ENCODE results near the gene TDRD15. TPM values are rescaled to one million over a fixed set of nuclear protein-coding genes. Genes with fewer than 3 reads are reported as not detected.

TDRD15 gene
- total RNA-seq, 2 donors from 2014 or later: 1.9 TPM; not detected in 1

DNA sequence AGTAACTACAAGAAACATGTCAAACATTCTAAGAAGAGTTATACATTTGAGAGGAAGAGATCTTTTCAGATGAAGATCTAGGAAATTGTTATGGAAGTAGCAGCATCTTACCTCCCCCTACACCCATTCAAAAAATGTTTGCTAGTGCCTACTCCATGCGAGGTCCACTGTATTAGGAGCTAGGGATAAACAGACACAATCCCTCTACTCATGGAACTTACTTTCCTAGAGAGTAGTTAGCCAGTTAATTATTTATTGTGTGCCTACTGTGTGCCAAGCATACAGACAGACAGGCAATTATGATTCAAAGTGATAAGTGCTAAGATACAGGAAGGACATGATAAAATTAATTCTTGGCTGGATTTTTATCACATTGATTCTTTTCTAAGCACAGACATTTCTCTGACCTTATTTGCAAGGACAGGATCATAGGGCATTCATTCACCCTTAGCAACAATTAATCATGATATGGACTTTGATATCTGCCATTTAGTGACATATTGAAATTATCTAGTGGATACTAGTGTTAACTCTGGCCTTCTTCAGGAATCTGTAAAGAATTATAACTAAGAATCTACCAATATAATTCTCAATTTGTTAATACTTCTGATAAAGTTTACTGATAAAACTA, 19.6 kb upstream of the TDRD15 start:
- Histone ChIP-seq H3K4me1 (replicated peaks) (no peaks in the 10 kb centered on the region), H3K4me3 (no peak overlapping the region), H3K36me3 (no peaks in the 10 kb centered on the region), H3K27ac (no peak overlapping the region), H3K27me3 (replicated peaks; ENCODE audit: insufficient read depth) (no peaks in the 10 kb centered on the region), H3K9me3 (no peaks in the 10 kb centered on the region)
- 63% methylated on average over 1 of the region's 1 CpG for WGBS
- TF ChIP-seq POLR2A (IDR thresholded peaks at IDR 0.05): no peak
- no peak for TF ChIP-seq POLR2AphosphoS5 (IDR thresholded peaks at IDR 0.05)
- TF ChIP-seq, protein P1, sequence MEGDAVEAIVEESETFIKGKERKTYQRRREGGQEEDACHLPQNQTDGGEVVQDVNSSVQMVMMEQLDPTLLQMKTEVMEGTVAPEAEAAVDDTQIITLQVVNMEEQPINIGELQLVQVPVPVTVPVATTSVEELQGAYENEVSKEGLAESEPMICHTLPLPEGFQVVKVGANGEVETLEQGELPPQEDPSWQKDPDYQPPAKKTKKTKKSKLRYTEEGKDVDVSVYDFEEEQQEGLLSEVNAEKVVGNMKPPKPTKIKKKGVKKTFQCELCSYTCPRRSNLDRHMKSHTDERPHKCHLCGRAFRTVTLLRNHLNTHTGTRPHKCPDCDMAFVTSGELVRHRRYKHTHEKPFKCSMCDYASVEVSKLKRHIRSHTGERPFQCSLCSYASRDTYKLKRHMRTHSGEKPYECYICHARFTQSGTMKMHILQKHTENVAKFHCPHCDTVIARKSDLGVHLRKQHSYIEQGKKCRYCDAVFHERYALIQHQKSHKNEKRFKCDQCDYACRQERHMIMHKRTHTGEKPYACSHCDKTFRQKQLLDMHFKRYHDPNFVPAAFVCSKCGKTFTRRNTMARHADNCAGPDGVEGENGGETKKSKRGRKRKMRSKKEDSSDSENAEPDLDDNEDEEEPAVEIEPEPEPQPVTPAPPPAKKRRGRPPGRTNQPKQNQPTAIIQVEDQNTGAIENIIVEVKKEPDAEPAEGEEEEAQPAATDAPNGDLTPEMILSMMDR (IDR thresholded peaks at IDR 0.05): no peak
- no peak for DNase-seq (ENCODE audit: low spot score)
- intact Hi-C loops (cut with DNase I): no loop called here

DNA sequence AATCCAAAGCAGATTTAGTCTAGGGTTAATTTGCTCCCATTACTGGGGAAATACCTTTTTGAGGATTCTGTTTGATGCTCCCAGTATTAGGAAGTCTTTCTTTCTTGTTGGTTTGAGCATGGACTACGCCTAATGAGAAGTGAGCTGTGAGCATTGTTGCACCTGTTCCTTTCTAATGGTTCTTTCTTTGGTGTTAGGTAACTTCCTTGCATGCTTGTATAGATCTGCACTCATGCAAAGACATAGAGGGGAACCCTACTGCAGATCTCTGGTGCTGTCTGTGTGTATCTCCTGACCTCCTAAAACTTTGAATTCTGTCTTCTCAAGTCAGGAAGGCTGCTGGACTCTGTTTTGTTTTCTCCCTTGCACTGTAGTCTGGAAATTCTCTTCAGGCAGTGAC, 12.8 kb upstream of the TDRD15 start:
- 100% methylated on average over 1 of the region's 1 CpG for WGBS
- intact Hi-C loops (cut with DNase I): loop anchor here (10.0 kb wide), 1 partner anchor 326 kb away; no protein-coding TSS in a partner anchor
- DNase-seq (ENCODE audit: low spot score): no peak

DNA sequence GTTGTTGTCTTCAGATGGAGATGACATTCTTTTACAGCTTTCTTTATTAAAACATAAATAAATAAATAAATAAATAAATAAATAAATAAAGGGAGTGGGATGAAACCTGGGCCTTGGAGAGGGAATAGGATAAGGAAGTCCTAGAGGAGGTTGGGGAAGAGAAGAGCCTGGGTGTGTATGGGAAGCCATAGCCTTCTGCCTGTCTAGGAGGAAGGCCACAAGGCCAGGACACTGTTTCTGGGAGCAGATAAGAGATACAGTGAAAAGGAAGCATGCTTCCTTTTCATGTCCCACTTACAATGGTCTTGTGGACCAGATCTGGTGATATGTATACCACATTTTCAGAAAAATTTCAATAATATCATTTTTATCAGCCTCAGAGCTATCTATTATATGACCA, 6.1 kb upstream of the TDRD15 start:
- no peaks in the 10 kb centered on the region for H3K27me3 ChIP-seq (replicated peaks; ENCODE audit: insufficient read depth)
- no peak for DNase-seq (ENCODE audit: low spot score)
- intact Hi-C loops (cut with DNase I): loop anchor here (1.0 to 10.0 kb wide), 3 partner anchors 74 to 455 kb away; no protein-coding TSS in a partner anchor
- H3K4me3 ChIP-seq: no peak overlapping the region
- TF ChIP-seq, protein P1 (IDR thresholded peaks at IDR 0.05): no peak
- TF ChIP-seq POLR2AphosphoS5 (IDR thresholded peaks at IDR 0.05): no peak
- TF ChIP-seq POLR2A (IDR thresholded peaks at IDR 0.05): no peak
- no peak overlapping the region for H3K27ac ChIP-seq
- H3K4me1 ChIP-seq (replicated peaks): no peaks in the 10 kb centered on the region
- no peaks in the 10 kb centered on the region for H3K9me3 ChIP-seq
- H3K36me3 ChIP-seq: no peaks in the 10 kb centered on the region

More for the DNA sequence above, 12.8 kb upstream of the TDRD15 start:
- no peak for TF ChIP-seq POLR2A (IDR thresholded peaks at IDR 0.05)
- TF ChIP-seq POLR2AphosphoS5 (IDR thresholded peaks at IDR 0.05): no peak
- TF ChIP-seq, protein P1 (IDR thresholded peaks at IDR 0.05): no peak
- Histone ChIP-seq H3K36me3 (no peaks in the 10 kb centered on the region), H3K4me3 (no peak overlapping the region), H3K4me1 (replicated peaks) (no peaks in the 10 kb centered on the region), H3K27me3 (replicated peaks; ENCODE audit: insufficient read depth) (no peaks in the 10 kb centered on the region), H3K9me3 (no peaks in the 10 kb centered on the region), H3K27ac (no peak overlapping the region)

DNA sequence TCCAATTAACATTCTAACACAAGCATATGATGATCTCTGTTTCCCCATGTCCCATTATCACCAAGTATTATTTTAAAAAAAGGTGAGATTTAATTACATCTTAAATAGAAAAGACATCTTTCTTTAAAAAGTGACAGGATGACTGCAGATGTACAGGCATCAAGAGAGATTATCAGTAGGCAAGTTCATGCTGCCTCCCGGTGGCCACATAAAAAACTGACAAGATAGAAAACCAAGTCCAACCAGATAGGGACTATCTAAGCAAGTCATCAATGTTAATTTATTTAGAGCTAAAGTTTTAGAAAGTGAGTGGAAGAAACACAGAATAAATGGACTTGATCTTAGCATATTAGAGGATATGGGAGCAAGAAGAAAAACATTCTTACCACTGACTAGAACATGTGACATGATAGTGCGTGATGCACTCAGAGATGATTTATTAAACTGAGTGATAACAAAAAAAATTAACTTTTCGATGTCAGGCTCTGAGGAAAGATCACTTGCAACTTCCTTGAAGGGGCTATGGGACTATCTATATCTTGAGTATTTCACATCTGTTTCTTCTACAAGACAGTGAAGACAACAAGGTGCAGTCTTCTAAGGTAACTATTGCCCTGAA, 5.4 kb upstream of the TDRD15 start:
- Histone ChIP-seq H3K9me3 (no peaks in the 10 kb centered on the region), H3K4me3 (no peak overlapping the region), H3K27me3 (replicated peaks; ENCODE audit: insufficient read depth) (no peaks in the 10 kb centered on the region), H3K27ac (no peak overlapping the region), H3K4me1 (replicated peaks) (no peaks in the 10 kb centered on the region), H3K36me3 (no peaks in the 10 kb centered on the region)
- intact Hi-C loops (cut with DNase I): loop anchor here (1.0 to 10.0 kb wide), 3 partner anchors 75 to 456 kb away; no protein-coding TSS in a partner anchor
- no peak for DNase-seq (ENCODE audit: low spot score)
- 47% methylated on average over 3 of the region's 3 CpGs for WGBS
- no peak for TF ChIP-seq POLR2AphosphoS5 (IDR thresholded peaks at IDR 0.05)
- TF ChIP-seq, protein P1 (IDR thresholded peaks at IDR 0.05): peak in 3 of 4 experiments; percentile 42 to 66 (median 55)

DNA sequence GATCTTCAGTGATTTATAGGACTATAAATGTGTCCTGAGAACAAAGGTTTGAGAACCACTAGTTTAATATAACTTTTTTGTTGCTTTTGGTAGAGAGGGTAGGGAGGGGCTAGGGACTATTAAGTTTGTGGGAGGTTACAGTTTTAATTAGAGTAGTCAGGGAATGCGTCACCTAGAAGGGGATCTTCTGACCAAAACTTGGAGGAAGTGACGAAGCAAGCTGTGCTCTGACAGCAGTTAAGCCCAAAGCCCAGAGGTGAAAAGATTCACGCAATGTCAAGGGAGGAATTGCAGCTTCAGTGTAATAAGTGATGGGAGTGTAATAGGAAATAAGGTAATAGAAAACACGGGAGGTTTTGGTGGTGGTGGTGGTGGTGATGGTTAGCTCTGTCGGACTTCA, 8.1 kb downstream of the TDRD15 start:
- no peaks in the 10 kb centered on the region for H3K4me1 ChIP-seq (replicated peaks)
- H3K9me3 ChIP-seq: no peaks in the 10 kb centered on the region
- no peak overlapping the region for H3K4me3 ChIP-seq
- no peak overlapping the region for H3K27ac ChIP-seq
- H3K36me3 ChIP-seq: no peaks in the 10 kb centered on the region
- WGBS: 78% methylated on average over 5 of the region's 5 CpGs
- TF ChIP-seq POLR2AphosphoS5 (IDR thresholded peaks at IDR 0.05): no peak
- TF ChIP-seq POLR2A (IDR thresholded peaks at IDR 0.05): no peak
- TF ChIP-seq, protein P1 (IDR thresholded peaks at IDR 0.05): no peak
- intact Hi-C loops (cut with DNase I): no loop called here
- DNase-seq (ENCODE audit: low spot score): no peak
- no peaks in the 10 kb centered on the region for H3K27me3 ChIP-seq (replicated peaks; ENCODE audit: insufficient read depth)
